GM19023 (cell line): ENCODE data around the gene SLC8A2.
"Not testable (repeated sequence)": the region's sequence is repeated elsewhere in the genome, so short reads cannot be mapped to it uniquely, and the experiment has no call there.

Experiments used
- ATAC-seq: cut with Tn5 transposase; IDR thresholded peaks from one replicate; pipeline ENCODE4 v1.9.1; 2021; ENCODE audit warnings: mild to moderate bottlenecking, moderate library complexity; ENCODE audit not compliant: unreplicated experiment

The SLC8A2 gene

DNA sequence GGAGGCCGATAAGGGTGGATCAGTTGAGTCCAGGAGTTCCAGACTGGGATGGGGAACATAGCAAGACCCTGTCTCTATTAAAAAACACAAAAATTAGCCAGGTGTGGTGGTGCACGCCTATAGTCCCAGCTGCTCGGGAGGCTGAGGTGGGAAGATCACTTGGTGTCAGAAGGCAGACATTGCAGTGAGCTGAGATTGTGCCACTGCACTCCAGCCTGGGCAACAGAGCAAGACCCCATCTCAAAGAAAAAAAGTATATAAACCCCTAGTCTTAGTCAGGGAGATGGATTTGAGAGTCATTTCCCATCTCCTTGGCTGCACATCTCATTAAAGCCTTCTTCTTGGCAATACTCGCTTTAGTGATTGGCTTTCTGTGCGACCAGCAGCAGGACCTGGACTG is 87.8 kb downstream of the SLC8A2 start:
- ATAC-seq: not testable (repeated sequence)

DNA sequence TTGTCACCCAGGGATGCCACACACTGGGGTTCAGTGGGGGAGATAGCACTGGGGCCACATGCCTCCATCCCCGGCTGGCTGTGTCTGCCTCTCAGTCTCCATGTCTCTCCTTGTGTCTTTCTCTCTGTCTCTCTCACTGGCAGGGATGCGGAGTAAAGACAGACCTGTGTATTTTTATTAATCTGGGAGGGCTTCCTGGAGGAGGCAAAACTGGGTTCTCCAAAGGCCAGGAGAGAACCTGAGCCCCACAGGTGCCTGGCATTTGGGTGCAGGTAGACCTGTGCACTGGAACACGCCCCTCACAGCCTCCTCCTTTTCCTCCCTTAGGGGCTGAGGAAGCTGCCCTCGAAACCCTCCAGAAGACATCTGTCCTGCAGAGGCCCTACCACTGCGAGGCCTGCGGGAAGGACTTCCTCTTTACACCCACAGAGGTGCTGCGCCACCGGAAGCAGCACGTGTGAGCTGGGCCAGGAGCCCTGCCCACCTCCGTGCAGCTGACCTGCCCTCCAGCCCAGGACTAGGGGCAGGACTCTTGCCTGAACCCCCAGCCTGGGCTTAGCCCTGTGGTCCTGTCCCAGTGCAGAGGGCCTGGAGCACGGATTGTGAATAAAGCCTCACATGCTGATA is 89.9 kb downstream of the SLC8A2 start:
- no peak for ATAC-seq

DNA sequence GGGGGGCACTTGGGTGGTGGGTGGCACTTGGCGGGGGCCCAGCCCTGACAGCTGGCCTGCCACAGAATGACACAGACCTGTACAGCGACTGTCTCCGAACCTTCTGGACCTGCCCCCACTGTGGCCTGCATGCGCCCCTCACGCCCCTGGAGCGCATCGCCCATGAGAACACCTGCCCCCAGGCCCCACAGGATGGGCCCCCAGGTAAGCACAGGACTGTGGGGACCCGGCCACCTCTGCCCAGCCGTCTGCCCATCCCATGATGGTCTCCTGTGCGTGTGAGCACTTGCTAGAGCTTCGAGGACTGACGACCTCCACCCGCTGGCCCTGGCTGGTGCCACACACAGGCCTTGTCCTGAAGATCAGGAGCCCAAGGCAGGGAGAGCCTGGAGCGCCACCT is 90.6 kb downstream of the SLC8A2 start:
- no peak for ATAC-seq

DNA sequence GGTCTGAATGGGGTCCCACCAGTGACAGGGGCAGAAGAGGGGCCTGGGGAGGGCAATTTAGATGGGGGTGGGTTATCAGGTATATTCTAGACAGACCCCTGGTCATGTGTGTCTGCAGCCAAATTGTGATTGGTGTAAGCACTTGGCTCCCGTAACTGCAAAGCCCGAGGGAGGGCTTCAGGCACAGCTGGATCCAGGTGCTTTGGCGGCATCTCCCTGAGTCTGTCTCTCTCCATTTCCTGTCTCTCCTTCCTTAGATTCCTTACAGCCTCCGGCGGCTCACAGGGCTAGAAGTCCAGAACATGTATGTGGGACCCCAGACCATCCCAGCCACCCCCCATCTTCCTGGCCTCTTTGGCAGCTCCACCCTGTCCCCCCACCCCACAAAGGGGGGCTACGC is 91.1 kb downstream of the SLC8A2 start:
- no peak for ATAC-seq

DNA sequence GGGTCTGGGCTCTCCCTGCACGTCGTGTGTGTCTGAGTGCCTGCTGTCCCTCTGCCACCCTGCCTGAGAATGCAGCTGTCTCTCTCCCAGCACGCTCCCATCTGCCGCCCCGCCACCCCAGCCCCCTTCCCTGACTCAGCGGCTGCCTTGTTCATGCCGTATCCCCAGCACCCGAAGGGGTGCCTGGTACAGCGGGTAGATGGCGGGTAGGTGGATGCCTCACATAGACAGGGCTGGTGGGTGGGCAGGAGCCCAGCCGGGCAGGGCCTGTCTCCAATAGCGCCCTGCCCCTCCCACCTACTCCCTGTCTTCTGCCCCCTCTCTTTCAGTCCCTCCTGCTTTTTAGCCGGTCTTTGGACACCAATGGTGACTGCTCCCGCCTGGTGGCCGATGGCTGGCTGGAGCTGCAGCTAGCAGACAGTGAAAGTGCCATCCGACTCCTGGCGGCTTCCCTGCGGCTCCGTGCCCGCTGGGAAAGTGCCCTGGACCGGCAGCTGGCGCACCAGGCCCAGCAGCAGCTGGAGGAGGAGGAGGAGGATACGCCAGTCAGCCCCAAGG is 92.2 kb downstream of the SLC8A2 start:
- no peak for ATAC-seq

DNA sequence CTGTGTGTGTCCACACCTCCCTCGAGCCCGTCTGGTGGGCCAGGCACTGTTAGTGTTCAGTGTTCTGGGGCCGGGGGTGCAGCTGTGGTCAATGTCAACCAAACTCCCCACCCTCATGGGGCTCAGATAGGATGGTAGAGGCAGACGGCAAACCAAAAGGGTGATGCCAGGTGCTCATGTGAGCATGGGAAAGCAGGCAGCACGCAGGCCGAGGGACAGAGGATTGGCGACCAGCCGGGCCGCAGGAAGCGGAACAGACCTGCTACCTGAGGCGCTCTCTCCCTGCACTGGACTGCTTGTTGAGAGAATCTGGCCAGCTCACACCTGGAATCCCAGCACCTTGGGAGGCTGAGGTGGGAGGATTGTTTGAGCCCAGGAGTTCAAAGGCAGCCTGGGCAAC is 93.4 kb downstream of the SLC8A2 start:
- ATAC-seq: no peak
